ENCODE data around the gene ZBTB46. TPM values are rescaled to one million over a fixed set of nuclear protein-coding genes. Genes with fewer than 3 reads are reported as not detected.

ZBTB46 gene
- total RNA-seq, 1 experiment from 2014 or later = 2.5 TPM

- peaks cover 9% of the 10 kb centered on the region for H3K9me3 Mint-ChIP-seq (ENCODE audit: low read depth, unreplicated experiment)
- no peak overlapping the region for H3K4me3 Mint-ChIP-seq (ENCODE audit: low read depth, unreplicated experiment)
- no TSS peak for BruUV-seq (replicated peaks)
- CTCF ChIA-PET = interaction anchor here (0.9 kb wide), 1 partner anchor 29 kb away, joined by 3 read pairs; no protein-coding TSS in a partner anchor
- intact Hi-C loops (cut with micrococcal nuclease; ENCODE audit: unreplicated experiment) = loop anchor here (10.0 kb wide), 1 partner anchor 153 kb away; the partner anchor contains the start of genes ABHD16B and TPD52L2
- peaks cover 97% of the 10 kb centered on the region for H3K36me3 Mint-ChIP-seq (ENCODE audit: insufficient read depth, unreplicated experiment)
- H3K27ac Mint-ChIP-seq (ENCODE audit: unreplicated experiment) = no peak overlapping the region
- peaks cover 19% of the 10 kb centered on the region for H3K4me1 Mint-ChIP-seq (ENCODE audit: low read depth, unreplicated experiment)
- TF ChIP-seq CTCF (IDR thresholded peaks at IDR 0.05; ENCODE audit: unreplicated experiment) = no peak
- DNase-seq = no peak
- H3K27me3 Mint-ChIP-seq (ENCODE audit: unreplicated experiment) = no peaks in the 10 kb centered on the region
Measured at GRCh38 chr20:63712191-63712590, 118.9 kb downstream of the ZBTB46 start.

- no peak for DNase-seq
- Mint-ChIP-seq H3K36me3 (ENCODE audit: insufficient read depth, unreplicated experiment) (peaks cover 97% of the 10 kb centered on the region), H3K27ac (ENCODE audit: unreplicated experiment) (no peak overlapping the region), H3K27me3 (ENCODE audit: unreplicated experiment) (no peaks in the 10 kb centered on the region), H3K9me3 (ENCODE audit: low read depth, unreplicated experiment) (peaks cover 9% of the 10 kb centered on the region), H3K4me3 (ENCODE audit: low read depth, unreplicated experiment) (no peak overlapping the region), H3K4me1 (ENCODE audit: low read depth, unreplicated experiment) (peaks cover 29% of the 10 kb centered on the region)
- CTCF ChIA-PET = interaction anchor here (0.9 kb wide), 1 partner anchor 30 kb away, joined by 3 read pairs; no protein-coding TSS in a partner anchor
- intact Hi-C loops (cut with micrococcal nuclease; ENCODE audit: unreplicated experiment) = loop anchor here (10.0 kb wide), 1 partner anchor 154 kb away; the partner anchor contains the start of genes ABHD16B and TPD52L2
- TF ChIP-seq CTCF (IDR thresholded peaks at IDR 0.05; ENCODE audit: unreplicated experiment) = no peak
- no TSS peak for BruUV-seq (replicated peaks)
Measured at GRCh38 chr20:63711085-63711645, 119.9 kb downstream of the ZBTB46 start.

GRCh38 chr20:63709149-63709527, 121.9 kb downstream of the ZBTB46 start:
- intact Hi-C loops (cut with micrococcal nuclease; ENCODE audit: unreplicated experiment) = no loop called here
- TF ChIP-seq CTCF (IDR thresholded peaks at IDR 0.05; ENCODE audit: unreplicated experiment) = no peak
- DNase-seq = no peak
- BruUV-seq (replicated peaks) = no TSS peak
- CTCF ChIA-PET = no interaction called here
- peaks cover 42% of the 10 kb centered on the region for H3K4me1 Mint-ChIP-seq (ENCODE audit: low read depth, unreplicated experiment)
- H3K9me3 Mint-ChIP-seq (ENCODE audit: low read depth, unreplicated experiment) = peaks cover 7% of the 10 kb centered on the region
- H3K27ac Mint-ChIP-seq (ENCODE audit: unreplicated experiment) = peak overlapping the region; percentile 53
- peaks cover 94% of the 10 kb centered on the region for H3K36me3 Mint-ChIP-seq (ENCODE audit: insufficient read depth, unreplicated experiment)
- H3K27me3 Mint-ChIP-seq (ENCODE audit: unreplicated experiment) = no peaks in the 10 kb centered on the region
- H3K4me3 Mint-ChIP-seq (ENCODE audit: low read depth, unreplicated experiment) = peak overlapping the region; percentile 97

GRCh38 chr20:63708301-63709148, 122.5 kb downstream of the ZBTB46 start:
- Mint-ChIP-seq H3K4me1 (ENCODE audit: low read depth, unreplicated experiment) (peaks cover 42% of the 10 kb centered on the region), H3K36me3 (ENCODE audit: insufficient read depth, unreplicated experiment) (peaks cover 91% of the 10 kb centered on the region), H3K27me3 (ENCODE audit: unreplicated experiment) (no peaks in the 10 kb centered on the region), H3K4me3 (ENCODE audit: low read depth, unreplicated experiment) (peak overlapping the region; percentile 97), H3K9me3 (ENCODE audit: low read depth, unreplicated experiment) (peaks cover 7% of the 10 kb centered on the region), H3K27ac (ENCODE audit: unreplicated experiment) (peak overlapping the region; percentile 53)
- peak; percentile 44 for DNase-seq
- CTCF ChIA-PET = interaction anchor here (0.6 to 3.1 kb wide), 14 partner anchors 10 to 412 kb away, joined by 3 to 18 read pairs (median 6); partner anchors contain the start of genes PRPF6, PTK6 and RTEL1
- TF ChIP-seq CTCF (IDR thresholded peaks at IDR 0.05; ENCODE audit: unreplicated experiment) = no peak
- intact Hi-C loops (cut with micrococcal nuclease; ENCODE audit: unreplicated experiment) = no loop called here
- BruUV-seq (replicated peaks) = no TSS peak

All from Calu3 (cell line).